D721Med (cell line): ENCODE results near the gene AFF1.

ENCODE experiments used
- DNase-seq: peaks from one replicate; pipeline ENCODE4 v3.0.0; 2011; ENCODE audit warnings: low spot score; ENCODE audit not compliant: insufficient read length
- FAIRE-seq: peaks from 2 replicates; lab custom pipeline; 2011; peaks lifted over from hg19 to GRCh38; lab: Jason Lieb, UNC
- CTCF ChIP-seq: IDR thresholded peaks from 2 replicates; pipeline ENCODE4 v1.5.1; 2012; ENCODE audit warnings: mild to moderate bottlenecking, control low read depth; ENCODE audit not compliant: insufficient read depth; ENCODE audit errors: missing control alignments

AFF1 gene

DNA sequence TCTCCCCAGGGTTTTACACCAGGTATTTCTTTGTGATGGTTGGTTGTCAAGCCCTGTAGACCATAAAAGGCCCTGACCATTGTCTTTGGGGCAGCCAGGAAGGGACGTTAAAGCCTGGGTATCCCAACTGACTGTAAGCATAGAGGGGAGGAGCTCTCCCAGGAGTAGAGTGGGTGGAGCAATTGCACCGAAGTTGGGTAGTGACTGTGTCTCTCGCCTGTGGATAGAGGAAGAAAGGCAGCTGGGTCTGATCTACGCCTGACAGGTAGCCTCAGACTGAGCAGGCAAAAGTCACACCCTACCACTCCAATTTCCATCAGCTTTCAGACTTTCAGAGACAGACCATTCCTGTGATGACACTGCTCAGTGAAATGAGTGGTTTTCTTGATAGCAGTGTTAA lies 162.3 kb downstream of the AFF1 start:
- FAIRE-seq, result no peak
- DNase-seq, result no peak
- no peak for TF ChIP-seq CTCF

GRCh38 chr4:87100168-87100567 lies 165.4 kb downstream of the AFF1 start:
- TF ChIP-seq CTCF, result no peak
- no peak for DNase-seq
- no peak for FAIRE-seq

GRCh38 chr4:87101543-87102199 lies 166.9 kb downstream of the AFF1 start:
- no peak for FAIRE-seq
- TF ChIP-seq CTCF, result no peak
- no peak for DNase-seq

DNA sequence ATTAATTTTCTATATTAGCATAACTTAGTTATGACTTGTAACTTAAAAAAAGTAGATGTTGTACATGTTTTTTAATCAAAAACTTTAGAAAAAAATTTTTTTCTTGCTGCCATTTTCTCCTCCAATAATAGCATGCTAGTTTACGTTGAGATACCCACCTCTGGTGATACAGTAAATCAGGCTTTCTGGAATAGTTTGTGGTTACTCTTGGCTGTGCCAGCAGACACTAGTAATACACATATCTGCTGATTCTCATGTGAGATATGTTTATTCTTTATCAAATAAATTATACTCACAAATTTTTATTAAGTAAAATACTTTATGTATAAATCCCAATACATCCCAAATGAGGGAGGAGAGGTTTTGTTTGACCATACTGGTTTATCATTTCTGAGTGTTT lies 168.3 kb downstream of the AFF1 start:
- DNase-seq, result no peak
- TF ChIP-seq CTCF, result no peak
- no peak for FAIRE-seq

DNA sequence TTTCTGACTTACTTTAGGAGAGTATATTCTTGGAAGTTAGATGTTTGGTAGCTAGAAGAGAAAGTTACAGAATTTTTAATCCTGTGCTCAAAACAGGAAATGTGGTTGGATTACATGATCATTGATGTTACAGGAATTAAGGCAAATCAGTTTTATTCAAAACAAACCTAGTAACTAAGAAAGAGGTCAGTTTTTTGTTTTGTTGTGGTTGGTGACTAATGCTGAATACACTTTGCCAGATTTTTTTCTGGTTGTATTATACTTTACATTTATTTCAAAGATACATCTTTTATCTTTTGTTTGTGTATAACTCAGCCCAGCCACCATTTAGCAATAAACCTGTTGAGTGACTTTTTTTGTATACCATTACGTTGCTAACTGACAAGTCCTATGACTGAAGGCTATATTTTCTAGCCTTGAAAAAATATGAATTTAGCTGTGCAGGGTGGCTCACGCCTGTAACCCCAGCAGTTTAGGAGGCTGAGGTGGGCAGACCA lies 168.9 kb downstream of the AFF1 start:
- no peak for TF ChIP-seq CTCF
- FAIRE-seq (no peak), DNase-seq (no peak)

DNA sequence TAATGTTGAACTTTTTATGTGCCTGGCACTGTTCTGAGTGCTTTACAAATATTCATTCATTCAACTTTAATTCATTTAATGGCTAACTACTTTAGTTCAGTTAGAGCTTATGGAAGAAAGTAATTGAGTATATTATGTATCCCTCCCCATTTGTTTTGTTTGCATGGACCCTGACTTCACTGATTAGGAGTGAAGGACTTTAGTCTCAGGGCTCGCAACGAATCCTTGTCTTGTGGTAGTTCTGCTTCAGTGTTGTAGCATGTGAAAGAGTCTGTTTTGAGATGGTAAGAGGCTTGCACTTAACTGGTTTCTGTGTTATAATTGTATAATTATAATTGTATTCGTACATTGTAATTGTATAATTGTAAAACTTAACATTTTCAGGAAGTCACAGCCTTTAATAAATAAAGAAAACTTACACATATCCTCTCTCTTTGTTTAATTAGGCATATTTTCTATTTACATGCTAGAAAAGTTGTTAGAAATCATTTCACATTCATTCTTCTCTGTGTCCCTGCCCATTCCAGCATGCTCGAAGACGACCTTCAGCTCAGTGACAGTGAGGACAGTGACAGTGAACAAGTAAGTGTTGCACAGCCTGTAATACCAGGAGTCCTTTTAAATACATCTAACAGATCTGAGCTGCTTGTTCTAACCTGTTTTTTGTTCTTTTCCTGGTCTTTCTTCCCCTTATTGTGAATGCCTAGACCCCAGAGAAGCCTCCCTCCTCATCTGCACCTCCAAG lies 170.5 kb downstream of the AFF1 start:
- peak; percentile 66 for FAIRE-seq
- no peak for TF ChIP-seq CTCF

DNA sequence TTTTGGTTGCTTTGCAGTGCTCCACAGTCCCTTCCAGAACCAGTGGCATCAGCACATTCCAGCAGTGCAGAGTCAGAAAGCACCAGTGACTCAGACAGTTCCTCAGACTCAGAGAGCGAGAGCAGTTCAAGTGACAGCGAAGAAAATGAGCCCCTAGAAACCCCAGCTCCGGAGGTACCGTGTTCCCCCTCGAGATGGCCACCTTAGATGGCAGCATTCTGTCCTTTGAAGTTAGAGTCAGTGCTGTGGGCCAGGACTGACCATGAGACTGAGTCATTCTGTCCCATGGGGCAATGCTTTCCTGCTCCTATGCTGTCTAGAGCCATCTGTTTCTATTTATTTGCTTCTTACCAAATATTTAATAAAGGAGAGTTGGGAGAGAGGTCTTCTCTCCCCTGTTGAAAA lies 173.3 kb downstream of the AFF1 start:
- no peak for FAIRE-seq

More for the DNA sequence above, 170.5 kb downstream of the AFF1 start:
- no peak for DNase-seq

More for the DNA sequence above, 173.3 kb downstream of the AFF1 start:
- TF ChIP-seq CTCF, result no peak
- no peak for DNase-seq
